ENCODE data around the gene SLC24A3. TPM values are rescaled to one million over a fixed set of nuclear protein-coding genes. Genes with fewer than 3 reads are reported as not detected.

Gene SLC24A3
- total RNA-seq, 2 donors from 2014 or later: 1.4 to 3.7 TPM

- H3K36me3 ChIP-seq: no peaks in the 10 kb centered on the region
- H3K9me3 ChIP-seq: no peaks in the 10 kb centered on the region
- H3K4me3 ChIP-seq: no peak overlapping the region
- TF ChIP-seq, protein P1, sequence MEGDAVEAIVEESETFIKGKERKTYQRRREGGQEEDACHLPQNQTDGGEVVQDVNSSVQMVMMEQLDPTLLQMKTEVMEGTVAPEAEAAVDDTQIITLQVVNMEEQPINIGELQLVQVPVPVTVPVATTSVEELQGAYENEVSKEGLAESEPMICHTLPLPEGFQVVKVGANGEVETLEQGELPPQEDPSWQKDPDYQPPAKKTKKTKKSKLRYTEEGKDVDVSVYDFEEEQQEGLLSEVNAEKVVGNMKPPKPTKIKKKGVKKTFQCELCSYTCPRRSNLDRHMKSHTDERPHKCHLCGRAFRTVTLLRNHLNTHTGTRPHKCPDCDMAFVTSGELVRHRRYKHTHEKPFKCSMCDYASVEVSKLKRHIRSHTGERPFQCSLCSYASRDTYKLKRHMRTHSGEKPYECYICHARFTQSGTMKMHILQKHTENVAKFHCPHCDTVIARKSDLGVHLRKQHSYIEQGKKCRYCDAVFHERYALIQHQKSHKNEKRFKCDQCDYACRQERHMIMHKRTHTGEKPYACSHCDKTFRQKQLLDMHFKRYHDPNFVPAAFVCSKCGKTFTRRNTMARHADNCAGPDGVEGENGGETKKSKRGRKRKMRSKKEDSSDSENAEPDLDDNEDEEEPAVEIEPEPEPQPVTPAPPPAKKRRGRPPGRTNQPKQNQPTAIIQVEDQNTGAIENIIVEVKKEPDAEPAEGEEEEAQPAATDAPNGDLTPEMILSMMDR (IDR thresholded peaks at IDR 0.05): no peak
- no peaks in the 10 kb centered on the region for H3K4me1 ChIP-seq
- DNase-seq (ENCODE audit: low spot score): no peak
- no peaks in the 10 kb centered on the region for H3K27me3 ChIP-seq
- no peak overlapping the region for H3K27ac ChIP-seq
Measured at GRCh38 chr20:19449051-19449450, 236.6 kb downstream of the SLC24A3 start.

DNA sequence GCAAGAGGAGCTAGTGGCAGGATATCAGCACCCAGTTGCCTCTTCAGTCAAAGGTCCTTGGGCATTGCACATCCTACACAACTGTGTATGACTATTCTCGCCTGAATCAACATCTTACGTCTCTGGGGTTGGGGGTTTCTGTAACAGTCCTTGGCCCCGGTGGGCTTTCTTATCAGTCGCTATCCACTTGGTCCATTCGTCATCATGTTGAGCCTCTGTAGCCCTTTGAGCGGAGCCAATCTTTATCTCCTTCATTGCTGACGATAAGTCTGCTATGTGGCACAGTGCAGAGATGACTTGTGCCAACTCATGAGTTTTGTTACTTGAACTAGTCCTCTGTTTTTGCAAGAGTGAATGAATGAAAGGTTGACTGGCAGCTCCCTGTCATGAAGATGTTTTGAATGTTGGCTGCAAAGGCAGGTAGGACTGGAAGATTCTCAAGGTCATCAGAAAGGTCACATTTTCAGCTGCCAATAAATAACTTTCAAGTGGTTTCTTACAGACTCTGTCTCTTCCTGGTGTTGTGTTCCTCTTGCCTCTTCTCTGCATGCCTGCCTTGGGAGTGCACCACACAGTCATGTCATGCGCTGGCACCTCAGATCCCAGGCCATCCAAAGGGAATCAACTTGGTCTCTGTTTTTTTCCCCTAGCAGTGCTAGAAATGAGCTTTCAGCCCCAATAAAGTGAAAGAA is 238.9 kb downstream of the SLC24A3 start:
- H3K27ac ChIP-seq: no peak overlapping the region
- no peaks in the 10 kb centered on the region for H3K4me1 ChIP-seq
- H3K36me3 ChIP-seq: no peaks in the 10 kb centered on the region
- H3K27me3 ChIP-seq: no peaks in the 10 kb centered on the region
- no peak overlapping the region for H3K4me3 ChIP-seq
- TF ChIP-seq, protein P1 (IDR thresholded peaks at IDR 0.05): no peak
- H3K9me3 ChIP-seq: no peaks in the 10 kb centered on the region
- DNase-seq (ENCODE audit: low spot score): no peak

DNA sequence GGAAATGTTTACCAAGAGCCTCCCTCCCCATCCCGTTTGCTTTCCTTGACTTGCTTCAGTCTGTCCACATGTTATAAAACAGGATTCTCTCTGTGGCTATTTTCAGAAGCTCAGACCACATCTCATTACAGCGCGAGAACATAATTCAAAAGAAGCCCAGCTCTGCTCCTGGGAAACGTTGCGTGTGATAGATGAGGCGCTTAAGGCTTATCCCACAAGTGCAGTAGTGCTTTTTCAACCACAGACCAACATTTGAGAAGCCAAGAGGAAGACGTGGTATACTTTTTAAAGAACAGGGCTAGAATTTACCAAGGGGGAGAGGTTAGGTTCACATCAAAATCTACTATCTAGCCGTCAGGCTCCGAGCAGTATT is 239.5 kb downstream of the SLC24A3 start:
- no peak for DNase-seq (ENCODE audit: low spot score)
- Histone ChIP-seq H3K27ac (no peak overlapping the region), H3K27me3 (no peaks in the 10 kb centered on the region), H3K4me3 (no peak overlapping the region), H3K36me3 (no peaks in the 10 kb centered on the region), H3K9me3 (no peaks in the 10 kb centered on the region), H3K4me1 (no peaks in the 10 kb centered on the region)
- TF ChIP-seq, protein P1 (IDR thresholded peaks at IDR 0.05): no peak

DNA sequence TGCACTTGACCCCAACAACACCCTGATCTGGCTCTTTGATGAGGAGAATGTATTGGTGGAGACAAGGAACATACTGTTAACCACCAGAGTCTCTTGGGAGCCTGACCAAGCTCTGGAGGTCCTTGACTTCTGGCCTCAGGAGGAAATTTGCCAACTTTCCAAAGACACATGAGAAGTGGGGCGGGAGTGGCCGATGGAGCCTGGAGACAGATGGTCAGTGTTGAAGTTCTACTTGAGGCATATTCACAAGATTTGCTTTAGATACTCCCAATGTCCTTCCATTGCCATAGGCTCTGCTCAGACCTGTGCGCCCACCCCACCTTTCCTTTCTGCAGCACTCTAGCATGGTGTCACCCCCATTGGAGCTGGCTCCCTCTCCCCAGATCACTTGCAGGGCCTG is 241.0 kb downstream of the SLC24A3 start:
- H3K4me3 ChIP-seq: no peak overlapping the region
- no peaks in the 10 kb centered on the region for H3K36me3 ChIP-seq
- H3K27me3 ChIP-seq: no peaks in the 10 kb centered on the region
- DNase-seq (ENCODE audit: low spot score): no peak
- H3K9me3 ChIP-seq: no peaks in the 10 kb centered on the region
- H3K4me1 ChIP-seq: no peaks in the 10 kb centered on the region
- TF ChIP-seq, protein P1 (IDR thresholded peaks at IDR 0.05): no peak
- H3K27ac ChIP-seq: no peak overlapping the region

DNA sequence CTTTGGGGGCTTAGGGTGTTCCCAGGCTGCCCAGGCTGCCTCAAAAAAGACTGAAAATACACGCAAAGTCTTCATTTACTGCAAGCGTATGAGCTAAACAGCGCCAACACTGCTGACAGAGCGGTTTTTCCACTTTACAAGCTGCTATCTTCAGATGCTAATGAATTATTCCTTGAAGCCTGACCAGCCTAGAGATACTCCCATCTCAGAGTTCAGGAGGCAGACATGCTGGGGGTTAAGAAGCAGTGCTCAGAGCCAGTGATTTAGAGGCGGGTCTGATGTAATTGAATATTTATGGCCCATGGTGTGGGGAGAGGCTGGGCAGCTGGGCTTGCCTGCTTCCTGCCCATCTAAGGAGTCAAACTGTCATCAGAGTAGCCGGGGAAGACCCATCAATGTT is 241.4 kb downstream of the SLC24A3 start:
- H3K27me3 ChIP-seq: no peaks in the 10 kb centered on the region
- H3K9me3 ChIP-seq: no peaks in the 10 kb centered on the region
- H3K27ac ChIP-seq: no peak overlapping the region
- TF ChIP-seq, protein P1 (IDR thresholded peaks at IDR 0.05): no peak
- no peaks in the 10 kb centered on the region for H3K36me3 ChIP-seq
- no peak for DNase-seq (ENCODE audit: low spot score)
- no peak overlapping the region for H3K4me3 ChIP-seq
- H3K4me1 ChIP-seq: no peaks in the 10 kb centered on the region
